HTR-8/SVneo (cell line): ENCODE data around the gene ACADM.
"Not testable (repeated sequence)": the region's sequence is repeated elsewhere in the genome, so short reads cannot be mapped to it uniquely, and the experiment has no call there.

Experiments
- DNase-seq: peaks from one replicate; pipeline ENCODE4 v3.0.0; 2011; ENCODE audit warnings: low spot score, mixed read lengths; ENCODE audit not compliant: insufficient read length
- FAIRE-seq: peaks from 2 replicates; lab custom pipeline; 2011; peaks lifted over from hg19 to GRCh38; lab: Jason Lieb, UNC

Gene ACADM

DNA sequence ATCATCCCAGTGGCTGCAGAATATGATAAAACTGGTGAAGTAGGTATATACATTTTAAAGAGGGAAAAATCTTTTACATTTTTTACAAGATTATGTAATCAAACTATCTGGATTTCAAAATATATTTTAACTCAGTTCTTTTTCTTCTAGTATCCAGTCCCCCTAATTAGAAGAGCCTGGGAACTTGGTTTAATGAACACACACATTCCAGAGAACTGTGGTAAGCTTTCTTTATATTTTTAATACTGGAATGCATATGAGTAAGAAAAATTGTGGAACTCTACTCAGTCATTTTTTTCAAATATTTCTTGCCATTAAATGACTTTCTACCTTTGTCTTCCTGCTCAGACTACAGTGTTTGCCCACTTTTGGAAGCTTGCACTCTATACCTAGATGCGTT, 8.2 kb downstream of the ACADM start:
- DNase-seq (no peak), FAIRE-seq (no peak)

DNA sequence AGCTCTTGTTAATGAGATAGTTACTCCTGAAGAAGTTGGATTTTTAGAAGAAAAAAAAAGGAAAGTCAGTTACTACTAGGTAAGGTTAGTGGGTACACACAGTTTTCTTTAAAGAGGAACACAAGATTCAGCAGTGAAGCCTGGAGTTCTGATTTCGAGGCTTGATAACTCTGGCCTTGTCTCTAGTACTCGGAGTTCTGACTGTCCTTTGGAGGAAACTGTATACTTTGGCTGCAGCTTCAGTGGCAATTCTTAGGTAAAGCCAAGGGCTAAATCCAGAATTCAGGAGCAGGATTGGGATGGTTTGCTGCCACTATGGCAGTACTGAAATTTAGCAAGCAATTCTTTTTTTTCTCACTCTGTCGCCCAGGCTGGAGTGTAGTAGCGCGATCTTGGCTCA, 9.2 kb downstream of the ACADM start:
- no peak for DNase-seq
- FAIRE-seq: no peak

GRCh38 chr1:75736016-75736415, 11.5 kb downstream of the ACADM start:
- no peak for FAIRE-seq

GRCh38 chr1:75742047-75742625, 17.6 kb downstream of the ACADM start:
- FAIRE-seq: no peak

More at GRCh38 chr1:75736016-75736415, 11.5 kb downstream of the ACADM start:
- DNase-seq: no peak

GRCh38 chr1:75745276-75745675, 20.8 kb downstream of the ACADM start:
- DNase-seq (no peak), FAIRE-seq (no peak)

More at GRCh38 chr1:75742047-75742625, 17.6 kb downstream of the ACADM start:
- DNase-seq: no peak

GRCh38 chr1:75757210-75757609, 32.7 kb downstream of the ACADM start:
- not testable (repeated sequence) for FAIRE-seq, DNase-seq

- not testable (repeated sequence) for FAIRE-seq, DNase-seq
Observed at GRCh38 chr1:75758543-75758942, 34.0 kb downstream of the ACADM start.

GRCh38 chr1:75764057-75764655, 39.6 kb downstream of the ACADM start:
- DNase-seq (no peak), FAIRE-seq (no peak)

DNA sequence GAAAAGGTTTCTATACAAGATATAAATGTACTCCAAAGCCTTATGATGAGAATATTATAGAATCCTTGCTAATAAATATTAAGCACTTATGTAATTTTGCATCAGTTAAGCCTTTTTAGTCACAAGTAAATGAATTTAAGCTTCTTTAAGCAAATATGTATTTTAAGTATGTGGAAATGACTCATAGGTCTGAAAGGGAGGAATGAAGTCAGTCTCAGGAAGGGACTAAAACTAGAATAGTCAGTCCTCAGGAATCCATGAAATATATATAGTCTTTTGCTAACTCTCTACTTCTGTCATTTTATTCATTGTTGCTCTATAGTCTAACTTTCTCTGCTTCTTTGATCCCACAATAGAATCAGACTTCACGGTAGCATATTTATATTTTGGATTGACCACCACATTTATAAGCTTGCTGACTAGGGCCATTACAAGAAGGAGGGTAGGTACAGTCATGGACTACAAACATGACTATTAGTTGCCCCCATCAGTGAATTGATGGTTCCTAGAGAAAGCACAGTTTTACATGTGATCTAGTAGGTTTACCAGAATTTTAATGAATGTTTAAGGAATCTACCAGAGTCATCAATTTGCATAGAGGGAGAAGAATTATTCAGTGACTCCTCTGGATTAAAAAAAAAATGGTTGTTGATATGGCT, 41.3 kb downstream of the ACADM start:
- DNase-seq (peak; percentile 32), FAIRE-seq (no peak)

DNA sequence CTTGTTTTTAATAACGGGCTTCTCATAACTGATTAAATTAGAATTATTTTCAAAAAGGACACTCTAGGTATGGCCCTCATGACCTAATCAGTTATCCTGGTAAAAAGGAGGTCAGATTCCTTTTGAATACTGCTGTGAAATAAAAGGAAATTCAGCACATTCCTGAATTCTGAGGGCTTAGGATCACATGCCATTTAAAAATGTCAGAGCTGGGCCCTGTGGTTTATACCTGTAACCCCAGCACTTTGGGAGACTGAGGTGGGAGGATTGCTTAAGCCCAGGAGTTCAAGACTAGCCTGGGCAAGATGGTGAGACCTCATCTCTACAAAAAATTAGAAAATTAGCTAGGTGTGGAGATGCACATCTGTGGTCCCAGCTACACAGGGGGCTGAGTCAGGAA, 43.5 kb downstream of the ACADM start:
- FAIRE-seq: no peak
- DNase-seq: no peak

- FAIRE-seq (no peak), DNase-seq (no peak)
Observed at GRCh38 chr1:75770761-75771160, 46.3 kb downstream of the ACADM start.

DNA sequence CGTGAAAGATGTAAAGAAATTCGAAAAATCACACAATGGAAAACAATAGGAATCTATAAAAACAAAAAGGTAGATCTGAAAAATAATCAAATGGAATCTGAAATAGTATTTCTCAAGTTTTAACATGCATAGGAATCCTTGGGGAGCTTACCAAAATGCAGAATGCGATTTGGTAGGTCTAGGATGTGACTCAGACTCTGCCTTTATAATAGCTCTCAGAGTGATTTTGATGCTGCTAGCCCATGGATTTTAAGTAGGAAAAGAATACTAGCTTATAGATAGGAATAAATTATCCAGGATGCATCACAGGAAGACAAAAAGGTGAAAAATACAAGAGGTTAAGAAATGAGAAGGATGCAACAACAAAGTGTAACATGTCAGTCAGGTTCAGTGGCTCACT, 47.5 kb downstream of the ACADM start:
- FAIRE-seq (no peak), DNase-seq (no peak)

- FAIRE-seq: not testable (repeated sequence)
Observed at GRCh38 chr1:75777812-75778211, 53.3 kb downstream of the ACADM start.

DNA sequence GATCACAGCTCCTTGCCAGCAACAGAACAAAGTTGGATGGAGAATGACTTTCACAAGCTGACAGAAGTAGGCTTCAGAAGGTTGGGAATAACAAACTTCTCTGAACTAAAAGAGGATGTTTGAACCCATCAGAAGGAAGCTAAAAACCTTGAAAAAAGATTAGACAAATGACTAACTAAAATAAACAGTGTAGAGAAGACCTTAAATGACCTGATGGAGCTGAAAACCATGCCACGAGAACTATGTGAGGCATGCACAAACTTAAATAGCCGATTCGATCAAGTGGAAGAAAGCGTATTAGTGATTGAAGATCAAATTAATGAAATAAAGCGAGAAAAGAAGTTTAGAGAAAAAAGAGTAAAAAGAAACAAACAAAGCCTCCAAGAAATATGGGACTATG, 54.2 kb downstream of the ACADM start:
- not testable (repeated sequence) for DNase-seq, FAIRE-seq

More at GRCh38 chr1:75777812-75778211, 53.3 kb downstream of the ACADM start:
- DNase-seq: not testable (repeated sequence)

GRCh38 chr1:75780183-75780582, 55.7 kb downstream of the ACADM start:
- not testable (repeated sequence) for DNase-seq, FAIRE-seq

DNA sequence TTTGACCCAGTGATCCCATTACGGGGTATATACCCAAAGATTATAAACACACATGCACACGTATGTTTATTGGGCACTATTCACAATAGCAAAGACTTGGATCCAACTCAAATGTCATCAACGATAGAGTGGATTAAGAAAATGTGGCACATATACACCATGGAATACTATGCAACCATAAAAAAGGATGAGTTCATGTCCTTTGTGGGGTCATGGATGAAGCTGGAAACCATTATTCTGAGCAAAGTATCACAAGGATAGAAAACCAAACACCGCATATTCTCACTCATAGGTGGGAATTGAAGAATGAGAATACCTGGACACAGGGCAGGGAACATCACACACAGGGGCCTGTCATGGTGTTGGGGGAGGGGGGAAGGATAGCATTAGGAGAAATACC, 59.4 kb downstream of the ACADM start:
- FAIRE-seq, DNase-seq: not testable (repeated sequence)

- DNase-seq (no peak), FAIRE-seq (no peak)
Observed at GRCh38 chr1:75785320-75785982, 60.9 kb downstream of the ACADM start.

- FAIRE-seq (no peak), DNase-seq (peak; percentile 86)
Observed at GRCh38 chr1:75785983-75786853, 61.7 kb downstream of the ACADM start, which contains the start of gene RABGGTB. Gene RABGGTB (plus strand): TSS chr1:75786256. CDS start chr1:75786272, 16 bp downstream.

DNA sequence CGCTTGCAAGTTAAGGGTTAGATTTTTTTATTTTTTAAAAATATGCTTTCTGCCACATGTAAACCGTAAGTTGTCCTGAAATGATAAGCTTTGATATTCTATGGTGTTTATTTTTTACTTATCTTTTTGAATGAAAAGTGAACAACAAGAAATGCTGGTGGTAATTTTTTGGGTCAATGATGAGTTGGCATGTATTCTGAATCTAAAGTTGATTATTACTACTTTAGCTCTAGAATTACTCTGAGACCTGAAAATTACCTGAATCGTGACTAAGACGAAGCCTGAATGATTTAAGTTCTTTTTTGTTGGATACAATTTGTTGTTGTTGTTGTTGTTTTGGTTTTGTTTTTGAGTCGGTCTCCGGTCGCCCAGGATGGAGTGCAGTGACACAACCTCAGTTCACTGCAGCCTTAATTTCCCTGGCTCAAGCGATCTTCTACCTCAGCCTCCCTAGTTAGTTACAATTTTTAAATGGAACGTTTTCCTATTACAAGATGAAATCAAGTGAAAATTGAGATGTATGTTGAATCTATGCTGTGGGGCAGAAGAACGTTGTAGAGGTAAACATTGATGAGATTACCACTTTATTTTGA, 62.5 kb downstream of the ACADM start:
- DNase-seq: no peak
- no peak for FAIRE-seq
